ENCODE results near the gene CHN2.

Gene CHN2

DNA sequence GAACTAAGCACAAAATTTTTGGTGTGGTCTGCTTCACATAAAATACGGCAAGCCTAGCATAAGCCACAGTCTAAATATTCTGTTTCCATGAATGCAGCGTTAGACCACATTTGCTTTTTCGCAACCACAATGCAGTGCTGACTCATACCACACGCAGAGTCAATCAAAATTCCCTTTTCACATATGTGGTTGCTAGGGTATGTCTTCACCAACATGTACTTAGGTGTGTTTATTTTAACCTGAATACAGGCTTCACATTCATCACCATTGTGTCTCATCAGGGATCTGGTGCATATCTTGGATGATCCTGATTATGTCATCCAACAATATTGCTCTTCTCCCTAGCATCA lies 90.8 kb downstream of the CHN2 start:
- DNase-seq (ENCODE audit: low spot score), result peak; percentile 64

DNA sequence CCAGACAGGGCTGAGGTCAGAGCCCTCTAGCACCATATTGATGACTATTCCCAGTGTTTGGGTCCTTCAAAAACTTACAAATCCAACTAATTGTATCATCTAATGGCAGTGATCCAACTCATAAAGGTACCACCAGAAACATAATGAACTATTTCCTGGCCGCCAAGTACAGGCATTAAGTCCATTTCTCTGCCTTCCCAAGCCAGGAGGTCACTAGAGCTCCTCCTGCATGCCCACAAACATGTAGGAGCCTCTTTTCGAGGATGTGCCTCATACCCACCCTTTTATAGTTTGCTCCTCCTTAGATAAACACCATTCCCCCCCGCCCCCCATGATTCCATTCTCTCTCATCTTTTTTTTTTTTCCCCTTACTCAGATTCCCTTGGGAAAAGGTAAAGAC lies 91.3 kb downstream of the CHN2 start:
- no peak for DNase-seq (ENCODE audit: low spot score)

DNA sequence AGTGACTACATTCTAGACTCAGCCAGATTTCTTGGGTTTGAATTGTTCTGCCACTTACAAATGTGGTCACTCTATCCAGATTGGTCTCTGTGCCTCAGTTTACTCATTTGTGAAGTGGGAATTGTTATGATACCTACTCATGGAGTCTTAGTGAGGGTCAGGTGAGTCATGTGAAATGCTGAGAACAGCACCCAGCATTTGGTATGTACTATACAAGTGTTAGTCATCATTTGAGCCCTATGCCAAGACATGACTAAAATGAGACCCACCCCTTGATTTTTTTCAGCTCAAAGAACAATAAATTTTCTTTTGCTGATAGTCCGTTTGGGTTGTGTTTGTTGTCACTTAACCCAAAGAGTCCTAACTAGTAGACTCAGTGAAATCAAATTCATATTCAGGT lies 92.8 kb downstream of the CHN2 start:
- peak; percentile 61 for DNase-seq (ENCODE audit: low spot score)

DNA sequence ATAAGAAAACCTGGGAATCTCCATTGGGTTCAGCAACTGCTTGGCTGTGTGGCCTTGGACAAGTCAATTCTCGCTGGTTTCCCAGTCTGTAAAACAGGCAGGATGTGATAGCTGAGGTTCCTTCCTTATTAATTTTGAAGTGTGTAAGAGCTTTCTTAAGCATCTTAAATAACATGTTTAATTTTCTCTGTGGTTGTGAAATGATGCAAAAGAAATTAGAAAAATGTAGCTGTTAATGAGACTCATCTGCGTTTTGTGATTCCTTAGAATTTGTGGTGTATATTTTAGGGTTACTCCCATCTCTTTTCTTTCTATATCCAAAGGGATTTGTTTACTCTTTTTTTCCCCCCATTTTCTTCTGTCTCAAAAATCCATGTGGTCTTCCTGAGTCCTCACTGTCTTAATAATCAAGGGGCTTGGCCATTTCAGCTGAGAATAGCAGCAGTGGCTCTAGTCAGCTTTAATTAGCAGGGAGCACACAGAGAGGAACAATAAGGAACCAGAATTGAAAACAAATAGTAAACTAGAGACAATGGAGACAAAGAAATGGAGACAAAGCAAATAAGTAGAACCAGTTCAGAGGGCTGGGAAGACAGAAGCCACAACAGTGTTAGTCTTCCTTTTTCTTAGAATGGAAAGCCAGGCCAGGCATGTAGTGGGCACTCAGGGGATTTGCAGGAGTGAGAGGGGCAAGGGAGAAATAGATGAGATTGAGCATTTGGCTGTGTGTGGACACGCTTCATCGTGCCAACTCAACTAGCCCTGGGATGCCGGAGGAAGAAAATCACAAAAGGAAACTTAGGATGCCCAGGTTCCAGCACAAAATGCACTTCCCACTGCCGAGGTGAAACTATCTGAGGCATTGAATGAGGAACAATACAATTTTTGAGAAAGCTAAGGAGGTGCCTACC lies 93.9 kb downstream of the CHN2 start:
- DNase-seq (ENCODE audit: low spot score), result no peak

DNA sequence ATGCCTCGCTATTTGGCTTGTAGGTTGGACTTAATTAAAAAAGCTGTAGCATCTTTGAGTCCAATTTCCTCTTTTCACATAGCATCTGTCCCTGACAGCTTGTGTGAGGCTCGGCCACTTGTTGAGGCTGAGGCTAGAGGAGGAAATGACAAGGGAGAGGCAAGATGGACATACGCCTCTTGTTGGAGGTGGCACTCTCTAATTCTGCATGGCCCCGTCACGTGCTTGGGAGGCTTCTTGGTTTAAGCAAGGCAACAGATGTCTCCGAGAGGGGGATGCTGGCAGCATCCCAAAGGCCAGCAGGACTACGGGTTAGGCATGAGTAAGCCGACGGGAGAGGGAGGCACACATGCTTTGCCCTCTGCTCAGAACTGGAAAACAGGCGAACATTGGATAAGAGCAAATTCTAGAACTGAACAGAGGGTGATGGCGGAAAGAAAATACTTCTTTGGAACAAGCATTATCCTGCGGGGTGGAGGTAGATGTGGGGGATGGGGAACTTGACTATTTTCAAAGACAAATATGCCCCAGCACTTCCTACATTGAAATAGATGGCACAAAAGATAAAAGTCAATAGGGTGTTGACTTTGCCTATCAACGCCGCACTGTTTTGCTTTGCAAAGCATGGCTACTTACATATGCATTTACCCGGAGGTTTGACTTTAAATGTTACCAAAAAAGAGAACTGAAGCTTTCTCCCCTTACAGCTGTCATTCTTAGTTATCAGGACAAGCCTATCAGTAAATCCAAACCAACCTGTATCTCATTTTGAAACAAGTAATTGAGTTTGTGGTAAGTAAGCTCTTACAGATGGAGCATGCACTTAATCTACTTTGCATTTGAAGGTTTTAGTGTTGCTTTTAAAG lies 94.8 kb downstream of the CHN2 start:
- no peak for DNase-seq (ENCODE audit: low spot score)

DNA sequence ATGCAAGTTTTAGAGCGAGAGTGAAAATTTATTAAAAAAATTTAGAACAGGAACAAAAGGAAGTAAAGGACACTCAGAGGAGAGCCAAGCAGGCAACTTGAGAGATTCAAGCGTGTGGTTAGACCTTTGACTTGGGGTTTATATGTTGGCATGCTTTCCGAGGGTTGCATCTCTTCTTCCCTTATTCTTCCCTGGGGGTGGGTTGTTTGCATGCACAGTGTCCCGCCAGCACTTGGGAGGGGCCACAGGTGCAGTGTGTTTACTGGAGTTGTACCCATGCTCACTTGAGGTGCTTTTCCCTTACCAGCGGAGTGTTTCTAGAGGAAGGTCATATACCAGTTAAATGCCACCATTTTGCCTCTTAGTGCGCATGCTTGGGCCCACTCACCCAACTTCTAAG lies 96.3 kb downstream of the CHN2 start:
- no peak for DNase-seq (ENCODE audit: low spot score)

DNA sequence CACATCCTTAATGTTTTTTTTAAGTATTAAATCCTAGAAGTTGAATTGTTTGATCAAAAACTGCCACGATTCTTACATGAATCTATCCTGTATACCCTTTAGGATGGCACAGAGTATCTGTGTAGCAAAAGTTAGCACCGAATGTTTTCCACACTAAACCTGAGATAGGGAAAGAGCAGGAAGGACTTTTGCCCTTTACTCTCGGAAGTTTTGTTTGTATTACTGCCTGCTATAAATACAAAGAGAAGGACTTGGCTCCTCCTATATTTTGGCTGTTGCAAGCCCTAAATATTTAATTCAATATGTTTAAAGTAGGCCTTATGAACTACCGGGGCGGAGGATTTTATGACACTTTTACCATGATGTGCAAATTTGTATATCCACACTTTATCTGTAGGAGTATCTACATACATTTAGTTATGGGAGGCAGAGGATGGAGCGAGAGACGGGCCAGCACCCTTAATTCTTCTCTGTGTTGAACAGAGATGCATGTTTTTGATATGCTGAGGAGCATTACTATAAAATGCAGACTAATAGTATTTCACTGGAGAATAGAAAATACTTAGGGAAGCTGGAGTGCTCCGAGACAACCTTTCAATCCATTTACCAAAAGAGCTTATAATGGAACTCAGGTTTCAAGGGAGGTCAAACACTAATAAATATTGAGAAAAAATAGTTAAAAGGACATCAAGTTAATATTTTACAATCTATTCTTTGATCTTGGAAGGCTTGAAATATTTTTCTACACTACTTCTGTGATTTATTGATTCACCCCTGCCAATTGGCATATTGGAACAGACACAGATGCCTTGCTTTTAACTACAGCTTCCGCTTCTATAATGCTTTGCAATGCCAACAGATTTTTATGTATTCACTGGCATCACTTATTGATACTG lies 97.4 kb downstream of the CHN2 start:
- DNase-seq (ENCODE audit: low spot score), result no peak

DNA sequence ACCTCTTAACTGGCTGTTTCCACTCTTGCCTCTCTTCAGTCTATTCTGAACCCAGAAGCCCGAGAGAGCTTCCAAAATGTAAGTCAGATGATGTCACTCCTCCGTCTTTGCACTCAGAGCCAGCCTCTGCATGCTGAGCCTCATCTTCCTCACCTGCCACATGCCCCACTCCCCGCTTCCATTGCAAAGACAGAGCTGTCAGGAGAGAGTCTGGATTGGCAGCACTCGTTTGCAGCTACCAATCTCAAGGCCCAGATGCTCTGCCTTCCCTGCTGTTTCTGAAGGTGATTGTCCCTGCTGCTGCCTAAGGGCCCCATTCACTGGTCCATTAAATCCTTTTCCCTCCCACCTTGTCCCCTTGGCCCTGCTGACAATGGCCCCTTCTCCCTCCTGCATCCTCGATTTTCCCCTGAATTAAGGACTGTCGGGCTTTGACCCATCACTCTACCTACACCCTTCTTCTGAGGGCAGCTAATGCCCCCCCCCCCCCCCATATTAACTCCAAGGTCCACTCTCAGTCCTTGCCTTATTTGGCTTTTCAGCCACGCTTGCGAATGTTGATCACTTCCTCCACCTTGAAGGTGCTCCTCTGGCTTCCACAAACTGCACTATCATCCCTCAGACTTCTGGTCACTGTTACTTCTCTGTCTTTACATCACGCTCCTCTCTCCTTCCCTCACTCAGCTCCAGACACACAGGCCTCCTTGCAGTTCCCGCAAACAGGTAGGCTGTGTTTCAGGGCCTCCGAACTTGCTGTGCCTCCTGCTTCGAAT lies 98.5 kb downstream of the CHN2 start:
- no peak for DNase-seq (ENCODE audit: low spot score)

DNA sequence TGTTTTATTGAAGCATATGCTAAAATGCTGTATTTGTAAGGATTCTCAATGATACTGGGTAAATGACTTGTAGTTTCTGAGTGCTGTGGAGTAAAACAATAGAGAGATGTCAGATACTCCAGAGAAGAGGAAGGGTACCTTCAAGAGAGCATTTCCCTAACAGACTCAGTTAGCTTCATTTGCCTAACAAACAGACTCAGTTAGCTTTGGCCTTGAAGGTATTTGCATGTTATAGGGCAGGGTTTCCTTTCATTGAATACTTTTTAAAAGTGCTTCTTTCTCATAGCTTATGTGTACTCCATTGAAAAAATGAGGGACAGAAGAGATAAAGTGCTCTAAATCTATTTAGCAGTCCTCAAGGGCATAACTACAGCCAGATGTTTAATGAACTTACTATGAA lies 101.8 kb downstream of the CHN2 start:
- DNase-seq (ENCODE audit: low spot score), result no peak

DNA sequence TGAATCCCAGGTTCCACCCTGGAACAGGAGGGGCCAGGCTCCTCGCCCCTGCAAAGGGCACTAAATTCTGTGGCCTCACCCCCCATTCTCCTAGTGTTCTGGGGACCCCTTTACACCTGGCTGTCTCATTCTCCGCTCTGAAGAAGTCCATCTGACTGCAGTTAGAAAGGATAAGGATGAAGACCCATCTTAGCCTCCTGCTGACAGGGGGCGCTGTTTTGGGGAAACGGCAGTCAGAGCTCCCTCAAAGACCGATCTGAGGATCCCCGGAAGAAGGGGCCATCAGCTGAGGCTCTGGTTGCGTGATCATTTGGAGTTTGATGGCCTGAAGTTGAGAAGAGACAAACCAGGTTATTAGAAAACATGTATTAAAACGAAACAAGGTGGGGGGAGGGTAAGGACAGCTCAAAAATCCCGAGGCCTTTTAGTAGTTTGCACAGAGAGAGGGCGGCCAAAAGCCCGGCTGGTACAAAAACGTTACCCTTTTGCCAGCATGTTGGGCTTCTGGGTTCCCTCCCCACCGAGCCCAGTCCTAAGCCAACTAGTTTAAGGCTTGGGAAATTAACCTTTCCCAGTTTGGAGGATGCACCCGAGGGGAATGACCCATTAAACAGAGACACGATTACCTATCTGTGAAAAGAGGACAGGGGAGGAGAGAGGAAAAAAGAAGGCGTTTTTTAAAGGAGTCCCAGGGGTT lies 102.8 kb downstream of the CHN2 start:
- DNase-seq (ENCODE audit: low spot score), result no peak

DNA sequence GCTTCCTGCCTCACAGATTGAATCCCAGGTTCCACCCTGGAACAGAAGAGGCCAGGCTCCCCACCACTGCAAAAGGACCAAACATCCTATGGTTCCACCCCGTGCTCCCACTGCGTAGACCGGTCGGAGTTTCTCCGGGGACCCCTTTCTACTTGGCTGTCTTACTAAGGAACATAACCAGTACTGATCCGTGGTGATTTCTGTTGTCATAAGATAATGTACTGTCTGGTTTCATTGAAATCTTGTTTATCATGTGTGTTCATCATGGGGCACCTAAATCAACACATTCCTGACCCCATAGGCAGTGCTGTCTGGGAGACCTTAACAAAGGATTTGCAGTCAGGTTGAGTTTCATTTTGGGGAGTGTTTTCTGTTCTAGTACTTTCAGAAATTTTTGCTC lies 104.5 kb downstream of the CHN2 start:
- no peak for DNase-seq (ENCODE audit: low spot score)

DNA sequence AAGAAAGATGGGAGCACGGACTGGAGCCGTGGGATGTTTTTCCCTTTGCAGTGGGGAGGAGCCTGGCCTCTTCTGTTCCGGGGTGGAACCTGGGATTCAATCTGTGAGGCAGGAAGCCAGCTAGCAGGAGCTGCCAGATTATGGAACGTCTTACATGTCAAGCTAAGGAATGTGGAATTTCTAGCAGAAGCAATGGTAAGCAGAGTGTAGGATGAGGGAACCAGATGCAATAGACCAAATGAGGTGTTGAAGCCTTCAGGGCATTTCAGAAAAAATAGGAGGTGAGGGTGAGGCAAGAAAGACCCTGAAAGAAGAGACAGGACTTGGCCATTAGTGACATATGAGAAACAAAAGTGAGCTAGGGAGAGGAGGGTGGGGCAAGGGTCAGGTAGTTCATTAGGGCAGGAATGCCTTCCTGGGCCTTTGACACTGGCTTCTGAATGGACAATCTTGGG lies 105.5 kb downstream of the CHN2 start:
- peak; percentile 9 for DNase-seq (ENCODE audit: low spot score)

DNA sequence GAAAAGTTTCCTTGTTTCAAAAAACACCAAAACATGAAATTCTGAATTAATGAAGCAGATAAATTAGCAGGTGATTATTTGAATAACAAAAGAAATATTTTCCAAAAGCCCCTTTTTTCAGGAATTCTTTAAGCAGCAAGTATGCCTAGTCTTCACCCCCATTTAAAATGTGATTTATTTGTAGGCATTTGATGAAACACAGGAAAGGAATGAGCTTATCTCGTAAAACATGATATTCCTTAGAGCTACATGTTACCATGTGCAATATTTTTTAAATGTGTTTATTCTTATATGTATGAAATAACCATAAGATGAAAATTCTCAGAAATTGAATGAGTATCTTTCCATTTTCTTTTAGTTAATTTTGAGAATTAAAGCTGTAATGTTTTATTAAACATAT lies 106.1 kb downstream of the CHN2 start:
- DNase-seq (ENCODE audit: low spot score), result no peak

DNA sequence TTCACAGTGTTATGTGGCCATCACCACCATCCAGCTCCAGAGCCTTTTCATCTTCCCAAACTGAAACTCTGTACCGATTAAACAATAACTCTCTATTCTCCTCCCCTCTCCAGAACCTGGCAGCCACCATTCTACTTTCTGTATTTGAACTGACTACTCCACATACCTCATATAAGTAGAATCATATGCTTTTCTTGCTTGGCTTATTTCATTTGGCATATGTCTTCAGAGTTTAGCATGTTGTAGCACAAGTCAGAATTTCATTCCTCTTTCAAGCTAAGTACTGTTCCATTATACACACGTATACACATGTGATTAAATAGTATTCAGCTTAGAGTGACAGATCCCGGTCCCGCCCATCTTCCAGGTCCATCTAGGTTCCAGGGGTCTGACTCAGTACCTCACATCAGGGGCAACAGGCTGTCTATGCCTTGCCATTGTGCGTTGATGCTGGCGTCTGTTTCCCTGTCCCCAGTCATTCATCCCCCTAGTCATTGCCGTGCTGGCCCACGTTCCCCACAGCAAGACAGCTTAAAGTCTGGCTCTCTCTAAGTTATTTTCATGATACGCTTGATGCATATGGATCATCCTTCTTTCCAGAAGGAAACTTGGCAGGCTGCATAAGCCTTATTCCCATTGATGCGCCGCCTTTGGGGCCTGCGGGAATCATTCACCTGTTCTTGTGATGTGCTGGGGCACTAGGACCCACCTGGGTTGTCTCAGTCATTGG lies 108.3 kb downstream of the CHN2 start:
- no peak for DNase-seq (ENCODE audit: low spot score)

DNA sequence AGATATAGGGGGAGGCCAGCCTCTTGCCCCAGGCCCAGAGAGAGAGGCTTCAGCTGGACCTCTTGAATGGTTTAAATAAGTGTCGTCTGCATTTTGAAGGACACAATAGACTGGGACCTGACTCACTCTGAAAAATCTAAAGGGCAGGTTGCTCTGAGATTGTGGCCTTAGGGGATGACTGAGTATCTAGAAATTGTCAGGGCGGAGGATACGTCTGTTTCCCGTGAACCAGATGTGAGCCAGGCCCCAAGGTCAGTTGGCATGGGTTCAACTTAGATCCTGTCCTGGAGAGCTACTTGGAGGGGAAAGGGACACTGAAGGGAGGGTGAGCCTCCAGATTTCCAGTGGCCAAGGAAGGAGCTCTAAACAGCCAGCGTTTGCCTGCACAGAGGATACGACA lies 110.2 kb downstream of the CHN2 start:
- no peak for DNase-seq (ENCODE audit: low spot score)

DNA sequence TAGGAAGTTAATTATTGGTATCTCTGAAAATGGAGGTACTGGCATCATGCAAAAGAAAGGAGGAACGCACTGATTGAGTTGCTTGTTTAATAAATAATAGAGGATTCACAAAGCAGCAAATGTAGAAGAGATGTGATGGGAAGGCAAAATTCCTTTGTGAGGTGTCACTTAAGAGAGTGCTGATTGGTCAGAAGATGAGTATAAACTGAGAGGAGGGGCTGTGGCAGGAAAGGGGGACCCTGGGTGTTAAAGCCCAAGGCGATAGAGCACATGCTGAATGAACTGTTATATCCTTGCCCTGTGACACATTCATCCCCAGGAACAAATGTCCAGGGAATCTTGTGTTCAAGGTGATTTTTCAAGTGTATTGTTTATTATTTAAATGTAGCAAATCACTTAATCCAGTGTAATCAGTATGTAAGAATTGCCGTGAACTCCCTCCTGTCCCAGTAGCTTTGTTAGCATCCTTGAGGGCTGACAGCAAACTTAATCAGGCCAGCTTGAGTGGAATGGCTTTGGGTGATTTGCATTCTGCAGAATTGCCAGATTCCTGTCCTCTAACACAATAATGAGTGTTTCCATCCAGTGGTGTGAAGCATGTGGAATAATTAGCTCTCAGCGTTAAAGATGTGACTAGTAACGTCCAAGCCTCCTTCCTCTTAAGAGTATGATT lies 111.9 kb downstream of the CHN2 start:
- no peak for DNase-seq (ENCODE audit: low spot score)

DNA sequence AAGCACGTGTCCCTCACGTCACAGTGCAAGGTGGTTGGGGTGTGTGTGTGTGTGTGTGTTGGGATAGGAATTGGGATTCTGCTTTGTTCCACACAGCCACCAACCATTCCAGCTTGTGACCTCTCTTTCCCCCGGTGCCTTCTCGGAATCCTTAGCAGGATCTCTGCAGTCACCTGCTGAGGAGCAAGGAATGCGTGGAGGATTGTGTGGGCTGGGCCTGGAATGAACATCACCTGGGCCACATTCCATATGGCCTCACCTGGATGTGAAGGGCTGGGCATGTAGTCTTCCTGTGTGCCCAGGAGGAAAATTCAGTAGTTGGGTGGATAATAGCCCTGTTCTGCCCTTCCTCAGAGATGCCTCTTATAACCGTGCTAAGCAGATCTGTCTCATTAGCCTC lies 113.8 kb downstream of the CHN2 start:
- DNase-seq (ENCODE audit: low spot score), result no peak

DNA sequence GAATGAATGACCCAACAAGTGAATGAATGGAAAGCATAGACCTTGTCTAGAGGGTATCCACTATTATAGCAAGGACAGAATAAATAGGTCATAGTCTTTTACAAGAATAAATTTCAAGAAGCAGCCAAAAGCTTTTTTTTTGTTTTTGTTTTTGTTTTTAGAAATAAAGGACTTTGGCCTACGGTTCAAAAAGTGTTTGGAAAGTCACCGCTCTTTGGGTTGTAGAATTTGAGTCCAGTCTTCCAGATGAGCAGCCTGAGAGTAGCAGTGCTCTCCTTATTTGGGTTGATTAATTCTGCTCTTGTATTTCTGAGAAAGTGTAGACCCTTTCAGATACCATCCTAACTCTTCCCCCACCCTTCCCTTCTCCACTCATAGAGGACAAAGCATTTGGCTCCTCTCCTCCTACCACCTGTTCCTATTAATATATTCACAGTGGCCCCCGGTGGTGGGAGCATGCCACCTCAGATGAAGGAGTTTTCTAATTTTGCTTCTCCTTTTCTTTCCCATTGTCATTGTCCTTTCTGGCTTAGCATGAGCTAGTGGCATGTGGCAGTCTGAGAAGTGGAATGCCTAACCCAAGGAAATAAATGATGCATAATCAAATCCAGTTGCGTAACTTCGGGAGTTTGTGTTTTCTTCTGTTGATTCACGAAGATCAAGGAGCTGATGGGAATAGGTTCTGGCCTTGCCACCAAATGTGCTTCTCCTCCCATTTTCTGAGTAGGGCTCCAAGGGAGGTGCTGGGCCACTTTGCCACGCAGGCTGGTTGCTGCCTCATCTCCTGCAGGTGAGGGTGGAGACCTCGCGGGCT lies 114.7 kb downstream of the CHN2 start:
- no peak for DNase-seq (ENCODE audit: low spot score)

DNA sequence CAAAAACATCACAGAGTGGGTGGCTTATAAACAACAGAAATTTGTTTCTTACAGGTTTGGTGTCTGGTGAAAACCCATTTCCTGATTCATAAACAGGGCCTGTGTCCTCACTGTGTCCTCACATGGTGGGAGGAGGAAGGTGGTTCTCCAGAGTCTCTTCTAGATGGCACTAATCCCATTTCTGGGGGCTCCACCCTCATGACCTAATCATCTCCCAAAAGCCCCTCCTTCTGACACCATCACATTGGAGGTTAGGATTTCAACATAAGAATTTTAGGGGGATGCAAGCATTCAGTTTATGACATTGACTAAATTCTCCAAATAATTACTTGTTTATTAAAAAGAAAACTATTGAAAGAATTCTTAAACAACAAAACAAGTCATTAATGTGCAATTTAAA lies 116.0 kb downstream of the CHN2 start:
- no peak for DNase-seq (ENCODE audit: low spot score)

All from GM03348 (cell line).